CD4-positive, alpha-beta T cell treated with Interleukin-21 for 1 hour (primary cell): ENCODE results near the gene PAK3.

Experiments
- DNase-seq: peaks from one replicate; pipeline ENCODE4 v3.0.0-alpha.2; 2020

PAK3 gene

GRCh38 chrX:111133389-111133788 lies 37.4 kb downstream of the PAK3 start:
- no peak for DNase-seq

GRCh38 chrX:111145878-111146277 lies 49.9 kb downstream of the PAK3 start:
- no peak for DNase-seq

- no peak for DNase-seq
Observed at GRCh38 chrX:111151764-111152163, 55.8 kb downstream of the PAK3 start.

- no peak for DNase-seq
Observed at GRCh38 chrX:111159232-111159631, 63.2 kb downstream of the PAK3 start.

GRCh38 chrX:111164728-111165127 lies 68.7 kb downstream of the PAK3 start:
- no peak for DNase-seq

- DNase-seq = no peak
Observed at GRCh38 chrX:111165902-111166301, 69.9 kb downstream of the PAK3 start.

- DNase-seq = no peak
Observed at GRCh38 chrX:111167334-111167733, 71.3 kb downstream of the PAK3 start.

GRCh38 chrX:111168314-111168713 lies 72.3 kb downstream of the PAK3 start:
- DNase-seq = no peak

GRCh38 chrX:111169141-111169540 lies 73.2 kb downstream of the PAK3 start:
- no peak for DNase-seq

- no peak for DNase-seq
Observed at GRCh38 chrX:111170017-111170416, 74.0 kb downstream of the PAK3 start.

- DNase-seq = no peak
Observed at GRCh38 chrX:111180750-111181240, 84.8 kb downstream of the PAK3 start.

- DNase-seq = no peak
Observed at GRCh38 chrX:111181951-111182350, 86.0 kb downstream of the PAK3 start.

GRCh38 chrX:111182997-111183396 lies 87.0 kb downstream of the PAK3 start:
- DNase-seq = no peak

- DNase-seq = no peak
Observed at GRCh38 chrX:111191598-111191997, 95.6 kb downstream of the PAK3 start.

GRCh38 chrX:111199505-111199904 lies 103.5 kb downstream of the PAK3 start:
- no peak for DNase-seq

GRCh38 chrX:111200327-111200726 lies 104.3 kb downstream of the PAK3 start:
- DNase-seq = no peak

GRCh38 chrX:111207851-111208250 lies 111.9 kb downstream of the PAK3 start:
- no peak for DNase-seq

- no peak for DNase-seq
Observed at GRCh38 chrX:111216293-111216801, 120.4 kb downstream of the PAK3 start.

GRCh38 chrX:111244235-111244750 lies 148.3 kb downstream of the PAK3 start:
- peak; percentile 0 for DNase-seq

GRCh38 chrX:111254896-111255693 lies 159.1 kb downstream of the PAK3 start:
- no peak for DNase-seq

- no peak for DNase-seq
Observed at GRCh38 chrX:111257733-111258132, 161.7 kb downstream of the PAK3 start.

- no peak for DNase-seq
Observed at GRCh38 chrX:111259559-111259958, 163.6 kb downstream of the PAK3 start.

- DNase-seq = no peak
Observed at GRCh38 chrX:111260451-111260850, 164.5 kb downstream of the PAK3 start.

GRCh38 chrX:111262086-111262485 lies 166.1 kb downstream of the PAK3 start:
- DNase-seq = no peak
